ENCODE results near the gene ZC3HAV1. TPM values are rescaled to one million over a fixed set of nuclear protein-coding genes. Genes with fewer than 3 reads are reported as not detected.

ZC3HAV1 gene
- total and polyA plus RNA-seq, 9 of the 15 experiments (the other 6 are each of a cell fraction or from before 2014, with no cell fraction given) = 11.9 to 40.5 (median 23.9) TPM

DNA sequence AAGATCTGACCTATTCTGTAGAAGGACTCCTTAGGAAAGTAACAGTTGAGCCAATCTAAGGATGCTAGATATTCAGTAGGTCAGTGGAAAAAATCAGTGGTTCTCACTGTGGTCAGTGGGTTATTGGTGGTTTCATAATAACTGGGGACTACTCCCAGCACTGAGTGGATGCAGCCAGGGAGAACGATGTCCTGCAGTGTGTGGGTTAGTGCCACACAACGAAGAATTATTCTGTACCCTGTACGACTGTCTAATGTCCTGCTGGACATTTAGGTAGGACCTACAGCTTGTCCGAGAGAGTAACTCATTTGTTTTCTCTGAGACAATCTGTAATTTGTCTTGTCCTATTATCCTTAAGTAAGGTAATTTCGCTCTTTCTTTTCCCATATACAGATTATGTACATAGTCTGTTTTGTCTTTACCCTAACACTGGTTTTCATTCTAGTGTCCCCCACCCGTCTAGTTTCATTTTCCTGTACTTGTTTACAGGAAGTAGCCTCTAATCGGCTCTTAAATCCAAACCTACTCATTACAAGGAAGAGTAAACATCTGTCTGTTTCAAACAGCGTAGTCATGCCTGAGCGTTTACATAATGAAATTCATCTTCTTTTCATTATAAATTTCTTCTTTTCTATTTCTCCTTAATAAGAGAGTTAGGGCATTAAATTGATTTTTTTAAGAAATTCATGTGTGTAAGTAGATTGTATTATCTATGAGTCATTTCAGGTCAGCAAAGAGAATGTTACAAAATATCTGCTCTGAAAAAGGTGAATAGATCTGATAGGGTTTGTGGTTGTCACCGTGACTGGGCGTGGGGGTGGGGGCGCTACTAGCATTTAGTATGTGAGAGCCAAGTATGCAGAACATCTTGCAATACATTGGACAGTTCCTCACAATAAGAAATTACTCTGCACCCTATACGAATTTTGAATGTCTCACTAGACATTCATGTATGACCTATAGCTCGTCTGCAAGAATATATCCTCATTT, 65.4 kb downstream of the ZC3HAV1 start (continued):
- TF ChIP-seq ZNF277 (CRISPR knock-in tag; IDR thresholded peaks at IDR 0.05; ENCODE audit: borderline replicate concordance) (no peak), ASH1L (IDR thresholded peaks at IDR 0.05; ENCODE audit: borderline replicate concordance, low read depth, partially characterized antibody) (peak; percentile 55), RAD51 (IDR thresholded peaks at IDR 0.05; ENCODE audit: borderline replicate concordance, low read depth) (no peak), ZNF263 (CRISPR knock-in tag; IDR thresholded peaks at IDR 0.05; ENCODE audit: borderline replicate concordance) (no peak), NR1H2 (CRISPR knock-in tag; IDR thresholded peaks at IDR 0.05) (no peak), TCF7L2 (IDR thresholded peaks at IDR 0.05; ENCODE audit: low read depth, low read length) (no peak), FOXJ2 (tag; IDR thresholded peaks at IDR 0.05) (peak; percentile 95), FUS (optimal IDR thresholded peaks at IDR 0.05; ENCODE audit: low read depth, low read length) (no peak), NR4A1 (CRISPR knock-in tag; IDR thresholded peaks at IDR 0.05) (no peak), NR4A1 (tag; IDR thresholded peaks at IDR 0.05) (0 out of 2 replicates have a peak, but pooled peaks have one; percentile 66), RBM39 (optimal IDR thresholded peaks at IDR 0.05; ENCODE audit: low read depth, low read length) (no peak), EP300 (IDR thresholded peaks at IDR 0.05; ENCODE audit: low read length) (peak; percentile 97), GTF2B (IDR thresholded peaks at IDR 0.05; ENCODE audit: extremely low read depth, insufficient read length) (no peak), ZNF408 (CRISPR knock-in tag; IDR thresholded peaks at IDR 0.05; ENCODE audit: low read depth) (no peak), CREBBP (IDR thresholded peaks at IDR 0.05; ENCODE audit: low read depth, low read length) (no peak), ZNF699 (CRISPR knock-in tag; IDR thresholded peaks at IDR 0.05; ENCODE audit: insufficient replicate concordance) (no peak), PHB2 (IDR thresholded peaks at IDR 0.05; ENCODE audit: low read depth) (peak; percentile 23; the same call in 1 of the 2 replicates), PCBP1 (IDR thresholded peaks at IDR 0.05; ENCODE audit: low read depth, low read length, poor library complexity, severe bottlenecking) (no peak), SAFB2 (IDR thresholded peaks at IDR 0.05; ENCODE audit: borderline replicate concordance, low read depth, low read length, severe bottlenecking) (no peak)
- TF ChIP-seq, protein P1, sequence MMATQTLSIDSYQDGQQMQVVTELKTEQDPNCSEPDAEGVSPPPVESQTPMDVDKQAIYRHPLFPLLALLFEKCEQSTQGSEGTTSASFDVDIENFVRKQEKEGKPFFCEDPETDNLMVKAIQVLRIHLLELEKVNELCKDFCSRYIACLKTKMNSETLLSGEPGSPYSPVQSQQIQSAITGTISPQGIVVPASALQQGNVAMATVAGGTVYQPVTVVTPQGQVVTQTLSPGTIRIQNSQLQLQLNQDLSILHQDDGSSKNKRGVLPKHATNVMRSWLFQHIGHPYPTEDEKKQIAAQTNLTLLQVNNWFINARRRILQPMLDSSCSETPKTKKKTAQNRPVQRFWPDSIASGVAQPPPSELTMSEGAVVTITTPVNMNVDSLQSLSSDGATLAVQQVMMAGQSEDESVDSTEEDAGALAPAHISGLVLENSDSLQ (IDR thresholded peaks at IDR 0.05) = peak; percentile 61; the same call in 1 of the 2 replicates
- TF ChIP-seq, protein P2, sequence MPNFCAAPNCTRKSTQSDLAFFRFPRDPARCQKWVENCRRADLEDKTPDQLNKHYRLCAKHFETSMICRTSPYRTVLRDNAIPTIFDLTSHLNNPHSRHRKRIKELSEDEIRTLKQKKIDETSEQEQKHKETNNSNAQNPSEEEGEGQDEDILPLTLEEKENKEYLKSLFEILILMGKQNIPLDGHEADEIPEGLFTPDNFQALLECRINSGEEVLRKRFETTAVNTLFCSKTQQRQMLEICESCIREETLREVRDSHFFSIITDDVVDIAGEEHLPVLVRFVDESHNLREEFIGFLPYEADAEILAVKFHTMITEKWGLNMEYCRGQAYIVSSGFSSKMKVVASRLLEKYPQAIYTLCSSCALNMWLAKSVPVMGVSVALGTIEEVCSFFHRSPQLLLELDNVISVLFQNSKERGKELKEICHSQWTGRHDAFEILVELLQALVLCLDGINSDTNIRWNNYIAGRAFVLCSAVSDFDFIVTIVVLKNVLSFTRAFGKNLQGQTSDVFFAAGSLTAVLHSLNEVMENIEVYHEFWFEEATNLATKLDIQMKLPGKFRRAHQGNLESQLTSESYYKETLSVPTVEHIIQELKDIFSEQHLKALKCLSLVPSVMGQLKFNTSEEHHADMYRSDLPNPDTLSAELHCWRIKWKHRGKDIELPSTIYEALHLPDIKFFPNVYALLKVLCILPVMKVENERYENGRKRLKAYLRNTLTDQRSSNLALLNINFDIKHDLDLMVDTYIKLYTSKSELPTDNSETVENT (CRISPR knock-in tag; IDR thresholded peaks at IDR 0.05) = no peak

All from K562 (cell line).